HG03108 (cell line): Measurements from ENCODE around the gene MIX23.
A peak's percentile ranks its signal among the peaks of the same experiment; 100 is the strongest.

Source experiments
- ATAC-seq: cut with Tn5 transposase; IDR thresholded peaks from one replicate; pipeline ENCODE4 v1.9.1; 2021; ENCODE audit warnings: moderate library complexity; ENCODE audit not compliant: unreplicated experiment

The MIX23 gene

GRCh38 chr3:122392868-122393844 lies 10.1 kb upstream of the MIX23 start:
- no peak for ATAC-seq

GRCh38 chr3:122391681-122392446 lies 8.8 kb upstream of the MIX23 start:
- ATAC-seq, result no peak

GRCh38 chr3:122390665-122391064 lies 7.6 kb upstream of the MIX23 start:
- ATAC-seq, result no peak

- ATAC-seq, result no peak
These were observed 6.9 kb upstream of the MIX23 start for GRCh38 chr3:122389892-122390291.

- no peak for ATAC-seq
These were observed 6.2 kb upstream of the MIX23 start for GRCh38 chr3:122389197-122389596.

GRCh38 chr3:122387709-122388108 lies 4.7 kb upstream of the MIX23 start:
- ATAC-seq, result no peak

- peak; percentile 82 for ATAC-seq
These were observed 1.0 kb upstream of the MIX23 start, which contains the start of gene FAM162A for GRCh38 chr3:122383771-122384697. Gene FAM162A, plus strand, starts transcription at chr3:122384182. Its CDS starts 84 bp downstream, at chr3:122384266.

GRCh38 chr3:122377975-122378374 lies 5.1 kb downstream of the MIX23 start:
- ATAC-seq, result no peak

- ATAC-seq, result no peak
These were observed 9.0 kb downstream of the MIX23 start for GRCh38 chr3:122374034-122374433.

GRCh38 chr3:122366379-122366749 lies 16.7 kb downstream of the MIX23 start:
- no peak for ATAC-seq

- ATAC-seq, result peak; percentile 95
These were observed 17.3 kb downstream of the MIX23 start for GRCh38 chr3:122365582-122366378.

GRCh38 chr3:122365073-122365472 lies 18.0 kb downstream of the MIX23 start:
- peak; percentile 24 for ATAC-seq

GRCh38 chr3:122364490-122364889 lies 18.5 kb downstream of the MIX23 start:
- no peak for ATAC-seq

- no peak for ATAC-seq
These were observed 21.0 kb downstream of the MIX23 start for GRCh38 chr3:122362026-122362425.

GRCh38 chr3:122358703-122359032 lies 24.4 kb downstream of the MIX23 start:
- no peak for ATAC-seq

GRCh38 chr3:122357828-122358702 lies 25.0 kb downstream of the MIX23 start:
- ATAC-seq, result no peak

- no peak for ATAC-seq
These were observed 26.6 kb downstream of the MIX23 start for GRCh38 chr3:122356402-122356801.

- no peak for ATAC-seq
These were observed 27.4 kb downstream of the MIX23 start for GRCh38 chr3:122355612-122356011.

GRCh38 chr3:122353893-122354401 lies 29.1 kb downstream of the MIX23 start:
- no peak for ATAC-seq
